HG02588 (cell line): ENCODE results near the gene PIN1.
"Not testable (repeated sequence)": the region's sequence is repeated elsewhere in the genome, so short reads cannot be mapped to it uniquely, and the experiment has no call there.

ENCODE experiments used
- ATAC-seq: cut with Tn5 transposase; IDR thresholded peaks from one replicate; pipeline ENCODE4 v1.9.1; 2021; ENCODE audit warnings: mild to moderate bottlenecking, moderate library complexity; ENCODE audit not compliant: unreplicated experiment

Gene PIN1

DNA sequence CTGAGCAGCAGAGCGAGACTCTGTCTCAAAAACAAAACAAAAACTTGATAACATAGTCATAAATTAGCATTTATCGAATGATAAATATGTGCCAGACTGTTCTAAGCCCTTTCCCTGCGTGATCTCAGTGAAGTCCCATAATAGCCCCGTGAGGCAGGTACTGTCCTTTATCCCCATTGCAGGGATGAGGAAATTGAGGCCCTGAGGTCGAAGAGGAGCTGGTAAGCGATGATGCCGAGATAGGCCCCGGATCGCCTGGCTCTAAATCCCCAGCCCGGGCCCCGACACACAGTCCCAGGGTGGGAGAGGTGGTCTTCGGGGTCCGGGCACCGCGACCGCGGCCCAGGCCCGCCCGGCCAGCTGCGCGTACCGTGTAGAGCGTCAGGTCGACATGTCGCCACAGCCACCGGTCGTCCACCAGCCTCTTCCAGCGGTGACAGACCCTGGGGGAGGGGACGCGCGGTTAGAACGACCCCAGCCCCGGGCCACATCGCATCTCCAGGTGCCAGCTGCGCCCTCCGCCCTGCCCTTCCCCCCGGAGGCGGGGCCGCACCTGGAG lies 16.9 kb upstream of the PIN1 start:
- ATAC-seq = no peak

DNA sequence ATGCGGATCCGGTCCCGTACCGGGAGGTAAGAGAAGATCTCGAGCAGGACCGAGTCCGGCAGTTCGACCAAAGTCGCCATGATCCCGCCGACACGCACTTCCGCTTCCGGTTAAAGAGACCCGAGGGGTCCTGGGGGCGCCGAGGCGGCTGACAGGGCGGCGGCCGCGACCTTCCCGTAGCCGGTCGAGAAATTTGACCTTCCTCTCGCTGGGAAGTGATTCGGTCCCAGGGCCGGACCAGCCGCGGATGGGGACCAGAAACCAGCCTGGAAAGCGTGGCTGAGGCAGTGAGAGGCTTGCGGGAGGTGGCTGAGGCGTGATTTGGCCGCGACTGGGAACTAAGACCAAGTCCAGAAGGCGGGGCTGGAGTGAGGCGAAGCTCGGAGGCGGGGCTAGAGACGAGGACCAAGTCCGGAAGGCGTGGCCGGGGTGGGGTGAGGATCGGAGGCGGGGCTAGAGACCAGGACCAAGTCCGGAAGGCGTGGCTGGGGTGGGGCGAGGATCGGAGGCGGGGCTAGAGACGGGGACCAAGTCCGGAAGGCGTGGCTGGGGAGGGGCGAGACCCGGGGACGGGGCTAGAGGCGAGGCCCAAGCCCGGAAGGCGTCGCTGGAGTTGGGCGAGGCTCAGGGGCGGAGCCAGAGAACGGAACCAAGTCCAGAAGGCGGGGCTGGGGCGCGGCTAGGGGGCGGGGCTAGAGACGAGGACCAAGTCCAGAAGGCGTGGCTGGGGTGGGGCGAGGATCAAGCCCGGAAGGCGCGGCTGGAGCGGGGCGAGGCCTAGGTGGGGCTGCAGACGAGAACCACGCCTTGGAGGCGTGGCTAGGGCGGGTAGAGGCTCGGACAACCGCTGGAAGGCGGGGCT lies 16.2 kb upstream of the PIN1 start, which contains the start of gene FBXL12:
FBXL12 (minus strand) TSS at position 346 of the 862 bp plus-strand sequence; CDS start at position 80, 266 bp downstream.
- ATAC-seq = peak; percentile 83

DNA sequence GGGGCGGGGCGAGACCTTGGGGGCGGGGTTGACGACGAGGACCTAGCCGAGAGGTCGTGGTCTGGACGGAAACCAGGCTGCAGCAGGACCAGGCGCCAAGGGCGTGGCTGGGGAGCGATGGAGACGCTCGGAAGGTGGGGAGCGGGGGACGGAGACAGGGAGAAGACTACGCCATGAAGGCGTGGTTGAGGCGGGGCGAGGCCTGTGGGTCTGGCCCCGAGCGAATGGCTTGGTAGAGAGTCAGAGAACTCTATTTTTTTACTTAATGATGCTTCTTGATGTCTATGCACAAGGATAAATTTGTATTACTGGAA lies 15.6 kb upstream of the PIN1 start:
- ATAC-seq = no peak

- ATAC-seq = not testable (repeated sequence)
Observed at GRCh38 chr19:9820034-9820433, 15.1 kb upstream of the PIN1 start.

DNA sequence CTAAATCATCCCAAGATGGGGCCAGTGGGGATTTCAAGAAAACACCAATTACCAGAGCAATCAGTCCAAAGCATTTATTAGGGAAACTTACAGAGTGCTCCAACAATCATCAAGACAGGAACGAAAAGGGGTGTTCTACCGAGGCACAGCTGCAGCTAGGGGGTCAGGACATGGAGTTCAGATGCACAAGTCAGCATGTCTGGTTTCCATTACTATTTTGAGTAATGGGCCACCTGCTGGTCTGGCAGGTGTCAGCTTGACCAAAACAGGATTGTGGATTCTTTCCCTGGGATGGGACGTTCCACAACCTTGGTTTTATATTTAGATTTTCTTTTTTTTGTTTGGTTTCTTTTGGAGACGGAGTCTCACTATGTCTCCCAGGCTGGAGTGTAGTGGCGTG lies 11.3 kb upstream of the PIN1 start:
- ATAC-seq = no peak

- ATAC-seq = peak; percentile 89
Observed at GRCh38 chr19:9827289-9828238, 7.6 kb upstream of the PIN1 start, which contains the start of gene UBL5. UBL5 (plus strand) TSS chr19:9827918; CDS start chr19:9828338, 420 bp downstream.

DNA sequence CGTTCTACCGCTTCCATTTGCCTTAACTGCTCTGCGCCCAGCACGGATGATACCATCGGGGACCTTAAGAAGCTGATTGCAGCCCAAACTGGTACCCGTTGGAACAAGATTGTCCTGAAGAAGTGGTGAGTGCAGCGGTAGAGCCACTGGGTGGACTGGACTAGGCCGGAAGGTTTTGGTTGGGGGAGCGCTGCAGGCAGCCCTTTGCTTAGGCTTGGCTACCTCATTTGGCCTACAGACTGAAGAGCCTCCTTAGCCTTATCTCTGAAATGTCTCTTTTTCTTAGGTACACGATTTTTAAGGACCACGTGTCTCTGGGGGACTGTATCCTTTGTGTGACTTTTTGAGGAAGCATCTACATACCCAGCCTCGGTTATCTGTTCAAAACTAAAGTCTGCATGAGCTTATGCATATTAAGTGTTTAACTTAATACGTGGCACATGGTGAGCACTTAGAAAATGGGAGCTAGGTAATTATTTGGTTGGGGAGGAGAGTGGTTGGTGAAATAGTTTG lies 6.5 kb upstream of the PIN1 start:
- ATAC-seq = no peak

DNA sequence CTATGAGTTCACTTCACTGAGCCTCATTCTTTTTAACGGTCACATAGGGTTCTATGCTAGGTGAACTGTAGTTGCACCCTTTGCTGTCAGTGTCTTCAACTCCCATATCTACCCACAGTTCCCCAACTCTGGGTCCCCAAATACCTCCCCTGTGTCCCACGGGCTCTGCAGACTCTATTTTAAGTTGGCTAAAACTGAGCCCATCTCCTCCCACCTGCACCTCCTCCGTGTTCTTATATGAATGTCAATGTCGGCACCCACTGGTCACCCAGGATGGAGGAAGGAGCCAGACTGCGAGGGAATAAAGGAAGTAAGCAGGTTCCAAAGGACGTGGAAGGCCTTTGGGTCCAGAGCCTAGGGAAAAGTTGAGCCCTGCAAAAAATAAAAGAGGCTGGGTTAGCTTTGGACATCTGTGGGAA lies 802 bp upstream of the PIN1 start:
- ATAC-seq = no peak

- ATAC-seq = peak; percentile 14
Observed at GRCh38 chr19:9835507-9835949, 410 bp downstream of the PIN1 start.

GRCh38 chr19:9836021-9836420 lies 903 bp downstream of the PIN1 start:
- ATAC-seq = no peak

DNA sequence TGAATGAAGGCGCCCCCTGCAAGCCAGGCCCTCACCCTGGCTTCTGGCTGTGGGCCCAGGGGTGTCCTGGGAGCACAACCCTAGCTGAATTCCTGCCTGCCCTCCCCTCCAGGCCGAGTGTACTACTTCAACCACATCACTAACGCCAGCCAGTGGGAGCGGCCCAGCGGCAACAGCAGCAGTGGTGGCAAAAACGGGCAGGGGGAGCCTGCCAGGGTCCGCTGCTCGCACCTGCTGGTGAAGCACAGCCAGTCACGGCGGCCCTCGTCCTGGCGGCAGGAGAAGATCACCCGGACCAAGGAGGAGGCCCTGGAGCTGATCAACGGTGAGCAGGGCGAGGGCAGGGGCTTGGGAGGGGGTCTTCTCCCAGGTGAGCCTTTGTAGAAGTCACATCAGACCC lies 3.2 kb downstream of the PIN1 start:
- ATAC-seq = no peak

- ATAC-seq = no peak
Observed at GRCh38 chr19:9839415-9839814, 4.3 kb downstream of the PIN1 start.

DNA sequence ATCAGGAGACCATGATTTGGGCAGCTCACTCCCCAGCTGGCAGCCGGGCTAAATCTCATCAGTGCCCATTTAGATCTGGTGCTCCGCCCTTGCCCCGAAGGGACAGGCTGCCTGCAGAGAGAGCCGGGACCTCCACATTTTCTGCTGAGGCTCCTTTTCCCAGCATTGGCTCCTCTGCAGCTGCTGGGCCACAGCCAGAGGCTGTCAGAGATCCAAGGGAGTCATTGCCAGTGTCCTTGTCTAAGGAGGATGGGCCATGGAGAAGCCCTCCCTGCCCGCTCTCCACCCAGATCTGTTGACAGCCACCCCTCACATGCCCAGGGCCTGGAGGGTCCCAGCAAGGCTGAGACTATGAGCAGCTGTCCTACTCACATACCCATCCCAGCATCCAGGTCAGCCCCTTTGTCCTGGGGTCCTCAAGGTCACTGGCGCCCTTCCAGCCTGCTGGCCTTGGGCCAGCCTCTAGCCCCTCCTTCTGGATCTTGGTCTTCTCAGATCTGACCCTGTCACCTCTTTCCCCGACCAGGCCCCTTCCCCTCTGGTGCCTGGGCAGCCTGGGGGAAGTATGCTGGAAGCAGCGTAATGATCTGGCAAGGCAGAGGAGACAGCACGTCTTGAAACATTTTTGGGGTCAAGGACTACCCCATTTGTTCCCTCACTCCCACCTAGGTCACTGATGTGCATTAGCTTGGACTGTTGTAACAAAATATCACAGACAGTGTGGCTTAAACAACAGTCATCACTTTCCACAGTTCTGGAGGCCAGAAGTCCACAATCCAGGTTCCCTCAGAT lies 7.9 kb downstream of the PIN1 start:
- ATAC-seq = no peak

DNA sequence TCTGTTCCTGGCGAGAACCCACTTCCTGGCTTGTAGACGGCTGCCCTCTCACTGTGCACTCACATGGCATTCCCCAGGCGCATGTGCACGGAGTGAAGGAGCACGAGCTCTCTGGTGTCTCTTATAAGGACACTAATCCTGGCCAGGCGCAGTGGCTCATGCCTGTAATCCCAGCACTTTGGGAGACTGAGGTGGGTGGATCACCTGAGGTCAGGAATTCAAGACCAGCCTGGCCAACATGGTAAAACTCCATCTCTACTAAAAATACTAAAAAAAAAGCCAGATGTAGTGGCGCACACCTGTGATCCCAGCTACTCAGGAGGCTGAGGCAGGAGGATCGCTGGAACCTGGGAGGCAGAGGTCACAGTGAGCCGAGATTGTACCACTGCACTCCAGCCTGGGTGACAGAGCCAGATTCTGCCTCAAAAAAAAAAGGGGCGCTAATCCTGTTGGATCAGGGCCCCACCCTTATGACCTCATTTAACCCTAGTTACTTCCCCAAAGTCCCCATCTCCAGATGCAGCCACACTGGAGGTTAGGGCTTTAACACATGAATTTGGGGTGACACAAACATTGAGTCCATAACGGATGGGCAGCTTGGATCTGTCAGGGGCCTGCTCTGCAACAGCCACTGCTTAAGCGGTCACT lies 8.6 kb downstream of the PIN1 start:
- not testable (repeated sequence) for ATAC-seq

GRCh38 chr19:9847087-9847671 lies 12.1 kb downstream of the PIN1 start:
- no peak for ATAC-seq

- ATAC-seq = no peak
Observed at GRCh38 chr19:9848060-9848459, 12.9 kb downstream of the PIN1 start.

- ATAC-seq = no peak
Observed at GRCh38 chr19:9848762-9849161, 13.6 kb downstream of the PIN1 start.

GRCh38 chr19:9849791-9850190 lies 14.7 kb downstream of the PIN1 start:
- ATAC-seq = no peak

- ATAC-seq = no peak
Observed at GRCh38 chr19:9850235-9850959, 15.3 kb downstream of the PIN1 start.
